OCI-LY1 (cell line): ENCODE results near the gene EFCAB5.

Source experiments
- CTCF ChIP-seq: fragments of 200-600 bp; sonication (generic), shearing (Covaris generic); IDR thresholded peaks from 2 replicates; pipeline ENCODE4 v1.5.1; 2017; ENCODE audit warnings: mild to moderate bottlenecking, antibody characterized with exemption, low read length, moderate library complexity, mixed read lengths
- EZH2 ChIP-seq: fragments of 200-600 bp; sonication (generic), shearing (Covaris generic); IDR thresholded peaks from 2 replicates; pipeline ENCODE4 v1.8.0; 2017; ENCODE audit warnings: borderline replicate concordance, mixed run types, mild to moderate bottlenecking, antibody characterized with exemption, low read length, moderate library complexity, mixed read lengths

DNA sequence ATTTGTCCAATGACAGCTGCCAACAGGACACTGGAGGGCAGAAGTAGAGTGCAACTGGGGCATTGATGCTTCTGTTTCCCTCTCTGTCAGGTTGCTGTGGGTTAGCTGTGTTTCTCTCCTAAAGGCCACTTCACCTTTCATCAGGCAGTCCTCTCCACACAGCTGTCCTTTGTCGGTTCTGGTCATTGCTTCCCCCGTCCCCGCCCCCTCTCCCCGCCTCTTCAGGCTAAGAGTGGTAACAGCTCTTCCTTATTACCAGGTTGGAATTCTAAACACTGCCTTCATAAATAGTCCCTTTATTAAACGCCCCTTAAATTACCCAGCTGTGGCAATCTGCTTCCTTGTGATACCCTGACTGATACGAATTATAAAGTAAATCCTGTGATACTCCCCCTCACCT lies 143.4 kb downstream of the EFCAB5 start:
- no peak for TF ChIP-seq CTCF
- TF ChIP-seq EZH2, result no peak
